ENCODE measurements around the gene FUT7. TPM values are rescaled to one million over a fixed set of nuclear protein-coding genes. Genes with fewer than 3 reads are reported as not detected.

Gene FUT7
- total RNA-seq, 1 donor from 2014 or later = not detected

- Histone ChIP-seq H3K9me3 (replicated peaks) (no peaks in the 10 kb centered on the region), H3K36me3 (peaks cover 46% of the 10 kb centered on the region), H3K27me3 (ENCODE audit: low read depth) (no peaks in the 10 kb centered on the region), H3K27ac (replicated peaks) (peak overlapping the region; percentile 68), H3K4me3 (peak overlapping the region; percentile 85), H3K4me1 (peaks cover 19% of the 10 kb centered on the region)
- intact Hi-C loops (cut with micrococcal nuclease) = no loop called here
- TF ChIP-seq CTCF (IDR thresholded peaks at IDR 0.05; ENCODE audit: borderline replicate concordance) = no peak
- no peak for DNase-seq
Observed at GRCh38 chr9:137077758-137078693, 46.1 kb upstream of the FUT7 start.

GRCh38 chr9:137077010-137077747 is 45.3 kb upstream of the FUT7 start, which contains the start of gene UAP1L1:
UAP1L1 (plus strand) TSS chr9:137077517; CDS start chr9:137077533, 16 bp downstream.
- H3K4me1 ChIP-seq = peaks cover 19% of the 10 kb centered on the region
- TF ChIP-seq CTCF (IDR thresholded peaks at IDR 0.05; ENCODE audit: borderline replicate concordance) = no peak
- H3K4me3 ChIP-seq = peak within 1 kb of the TSS; percentile 85
- peak within 1 kb of the TSS; percentile 68 for H3K27ac ChIP-seq (replicated peaks)
- H3K27me3 ChIP-seq (ENCODE audit: low read depth) = no peaks in the 10 kb centered on the region
- no peaks in the 10 kb centered on the region for H3K9me3 ChIP-seq (replicated peaks)
- peaks cover 39% of the 10 kb centered on the region for H3K36me3 ChIP-seq
- intact Hi-C loops (cut with micrococcal nuclease) = no loop called here
- DNase-seq = peak; percentile 85

GRCh38 chr9:137076636-137077009 is 44.7 kb upstream of the FUT7 start:
- no peak for TF ChIP-seq CTCF (IDR thresholded peaks at IDR 0.05; ENCODE audit: borderline replicate concordance)
- no peak for DNase-seq
- no peaks in the 10 kb centered on the region for H3K9me3 ChIP-seq (replicated peaks)
- H3K36me3 ChIP-seq = peaks cover 34% of the 10 kb centered on the region
- H3K27ac ChIP-seq (replicated peaks) = peak overlapping the region; percentile 68
- H3K4me3 ChIP-seq = peak overlapping the region; percentile 85
- H3K27me3 ChIP-seq (ENCODE audit: low read depth) = no peaks in the 10 kb centered on the region
- H3K4me1 ChIP-seq = peaks cover 19% of the 10 kb centered on the region
- intact Hi-C loops (cut with micrococcal nuclease) = no loop called here

- no peak for TF ChIP-seq CTCF (IDR thresholded peaks at IDR 0.05; ENCODE audit: borderline replicate concordance)
Observed at GRCh38 chr9:137075275-137075775, 43.4 kb upstream of the FUT7 start.

GRCh38 chr9:137074657-137075274 is 42.9 kb upstream of the FUT7 start:
- Histone ChIP-seq H3K36me3 (peaks cover 15% of the 10 kb centered on the region), H3K4me1 (peaks cover 36% of the 10 kb centered on the region), H3K27ac (replicated peaks) (no peak overlapping the region), H3K27me3 (ENCODE audit: low read depth) (peaks cover under 1% of the 10 kb centered on the region), H3K9me3 (replicated peaks) (no peaks in the 10 kb centered on the region), H3K4me3 (no peak overlapping the region)
- DNase-seq = no peak
- intact Hi-C loops (cut with micrococcal nuclease) = no loop called here
- no peak for TF ChIP-seq CTCF (IDR thresholded peaks at IDR 0.05; ENCODE audit: borderline replicate concordance)

More at GRCh38 chr9:137075275-137075775, 43.4 kb upstream of the FUT7 start:
- H3K27me3 ChIP-seq (ENCODE audit: low read depth) = no peaks in the 10 kb centered on the region
- H3K4me1 ChIP-seq = peaks cover 30% of the 10 kb centered on the region
- DNase-seq = no peak
- peaks cover 21% of the 10 kb centered on the region for H3K36me3 ChIP-seq
- intact Hi-C loops (cut with micrococcal nuclease) = no loop called here
- no peak overlapping the region for H3K27ac ChIP-seq (replicated peaks)
- no peak overlapping the region for H3K4me3 ChIP-seq
- no peaks in the 10 kb centered on the region for H3K9me3 ChIP-seq (replicated peaks)
